Stimulated activated CD8-positive, alpha-beta memory T cell treated with anti-CD3 and anti-CD28 coated beads, Interleukin-2, amount 100 ng/mL, for 48 hours (primary cell): ENCODE measurements around the gene CD302.
"Not testable (repeated sequence)": the region's sequence is repeated elsewhere in the genome, so short reads cannot be mapped to it uniquely, and the experiment has no call there.

Source experiments
- DNase-seq, 2 donors: peaks; one replicate each; pipeline ENCODE4 v3.0.0-alpha.2; 2020; ENCODE audit warnings: low read depth in 2 of 2

Gene CD302

GRCh38 chr2:159793326-159793725 is 4.7 kb downstream of the CD302 start:
- no peak for DNase-seq

DNA sequence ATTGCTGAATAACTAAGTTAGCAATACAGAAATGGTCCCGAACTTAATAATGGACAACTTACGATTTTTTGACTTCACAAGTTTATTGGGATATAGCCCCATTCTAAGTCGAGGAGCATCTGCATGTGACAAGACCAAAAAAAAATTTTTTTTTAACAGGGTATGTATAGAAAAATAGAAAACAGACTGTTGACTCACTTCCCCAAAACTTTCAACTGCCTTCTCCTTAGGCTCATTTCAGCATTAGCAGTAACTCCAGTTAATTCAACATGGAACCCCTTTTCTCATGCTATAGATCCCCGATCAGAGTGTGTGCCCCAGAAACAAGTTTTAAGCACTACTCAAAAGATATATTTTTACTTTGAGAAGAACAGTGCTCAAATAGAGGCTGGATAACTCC is 5.4 kb downstream of the CD302 start:
- no peak for DNase-seq

DNA sequence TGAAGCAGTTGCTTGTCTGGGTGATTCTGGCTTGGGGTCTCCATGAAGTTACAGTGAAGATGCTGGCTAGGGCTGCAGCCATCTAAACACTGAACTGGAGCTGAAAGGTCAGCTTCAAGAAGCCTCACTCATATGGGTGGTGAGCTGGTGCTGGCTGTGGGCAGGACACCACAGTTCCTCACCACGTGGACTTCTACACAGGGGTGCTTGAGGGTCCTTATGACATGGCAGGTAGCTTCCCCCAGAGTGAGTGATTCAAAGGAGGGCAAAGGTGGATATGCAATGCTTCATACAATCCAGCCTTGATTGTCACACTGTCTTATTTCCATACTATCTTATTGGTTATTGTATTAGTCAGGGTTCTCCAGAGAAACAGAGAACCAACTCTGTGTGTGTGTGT is 6.0 kb downstream of the CD302 start:
- DNase-seq = no peak

DNA sequence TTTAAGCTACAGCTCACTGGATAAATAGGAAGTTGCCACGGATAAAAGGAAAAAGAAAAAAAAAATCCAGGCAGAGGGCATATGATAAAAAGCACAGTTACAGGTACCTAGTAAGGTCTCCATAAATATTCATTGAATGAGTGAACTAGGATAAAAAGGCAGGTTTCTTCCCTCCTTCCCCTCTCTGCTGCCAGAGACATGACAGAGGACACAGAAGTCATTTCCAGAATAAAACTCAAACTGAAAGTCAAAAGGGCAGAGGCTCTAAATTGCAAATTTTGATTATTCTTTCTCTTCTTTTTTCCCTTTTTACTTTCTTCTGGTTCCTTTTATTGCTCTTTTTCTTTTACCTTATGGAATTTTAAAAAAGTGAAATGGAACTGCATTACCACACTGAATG is 7.7 kb downstream of the CD302 start:
- no peak for DNase-seq

GRCh38 chr2:159788253-159788652 is 9.8 kb downstream of the CD302 start:
- DNase-seq = no peak

- not testable (repeated sequence) for DNase-seq
Measured at GRCh38 chr2:159787647-159788046, 10.4 kb downstream of the CD302 start.

GRCh38 chr2:159786938-159787337 is 11.1 kb downstream of the CD302 start:
- DNase-seq = no peak

DNA sequence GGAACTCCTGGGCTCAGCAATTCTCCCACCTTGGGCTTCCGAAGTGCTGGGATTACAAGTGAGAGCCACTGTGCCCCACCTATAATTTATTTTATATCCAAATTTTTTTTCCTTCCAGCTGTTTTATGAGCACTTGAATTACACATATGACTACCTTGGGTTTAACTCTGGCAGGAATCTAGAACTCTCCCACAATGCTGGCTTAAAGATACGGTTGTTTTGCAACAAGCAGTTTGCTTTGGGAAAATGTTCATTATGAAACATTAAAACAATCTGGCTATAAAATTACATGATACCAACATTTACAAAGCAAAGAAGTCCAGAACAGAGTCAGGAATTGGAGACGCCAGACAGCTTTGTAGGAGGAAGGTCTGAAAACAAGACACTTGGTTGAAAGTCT is 12.8 kb downstream of the CD302 start:
- DNase-seq = no peak

DNA sequence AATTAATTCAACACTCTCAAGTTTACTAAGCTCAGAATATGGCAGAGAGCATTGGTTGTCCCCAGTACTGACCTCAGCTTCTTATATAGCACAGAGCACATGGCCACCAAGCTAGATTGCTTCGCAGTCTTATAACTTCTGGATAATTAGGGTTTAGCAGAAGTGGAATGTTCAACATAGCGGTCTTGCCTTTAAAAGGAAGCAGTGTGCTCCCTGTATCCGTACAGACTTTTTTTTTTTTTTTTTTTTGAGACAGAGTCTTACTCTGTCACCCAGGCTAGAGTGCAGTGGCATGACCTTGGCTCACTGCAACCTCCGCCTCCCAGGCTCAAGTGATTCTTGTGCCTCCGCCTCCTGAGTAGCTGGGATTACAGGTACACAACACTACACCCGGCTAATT is 13.3 kb downstream of the CD302 start:
- DNase-seq = not testable (repeated sequence)

DNA sequence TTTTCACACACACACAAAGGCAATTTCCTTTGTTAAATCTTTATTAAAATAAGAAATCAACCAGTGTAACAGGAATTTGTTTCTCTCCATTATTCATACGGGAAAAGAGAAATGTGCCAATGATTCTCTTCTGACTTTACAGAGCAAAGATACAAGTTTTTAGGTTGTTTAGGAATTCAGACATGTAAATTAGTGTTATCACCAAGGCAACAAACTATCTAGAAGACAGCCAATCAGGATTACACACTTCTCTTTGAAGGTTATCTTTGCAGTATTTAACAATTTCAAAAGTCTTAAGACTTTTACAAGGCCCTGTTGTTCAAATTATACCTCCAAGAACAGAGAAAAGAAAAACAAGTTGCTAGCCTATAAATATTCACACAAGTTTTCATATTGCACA is 14.5 kb downstream of the CD302 start:
- DNase-seq = no peak

- DNase-seq = no peak
Measured at GRCh38 chr2:159776321-159776720, 21.7 kb downstream of the CD302 start.

- no peak for DNase-seq
Measured at GRCh38 chr2:159775021-159775420, 23.0 kb downstream of the CD302 start.

DNA sequence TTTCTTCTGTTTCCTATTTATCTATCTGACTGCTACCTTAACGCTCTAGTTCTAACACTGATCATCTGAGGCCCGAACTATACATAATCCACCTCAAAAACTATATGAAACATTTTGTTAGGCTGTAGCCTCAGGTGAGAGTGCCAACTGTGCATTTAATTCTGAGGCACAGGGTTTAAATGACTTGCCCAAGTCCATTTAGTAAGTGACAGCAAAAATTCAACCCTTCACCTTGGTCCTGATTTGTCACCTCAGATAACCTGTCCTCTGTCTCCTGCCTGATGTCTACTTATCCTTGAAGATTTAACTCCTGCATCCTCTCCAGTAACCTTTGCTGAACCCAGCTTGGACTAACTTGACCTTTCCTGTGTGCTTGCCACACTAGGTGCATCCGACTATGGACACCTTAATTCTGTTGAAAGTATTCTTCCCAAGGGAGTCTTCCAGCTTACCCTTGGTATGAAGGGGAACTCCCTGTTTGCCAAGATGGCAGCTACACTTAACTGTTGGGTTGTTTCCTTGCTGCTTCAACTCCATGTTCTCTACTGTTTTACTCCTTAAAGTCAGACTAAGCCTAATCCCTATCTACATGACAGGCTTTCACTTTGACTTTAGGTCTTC is 23.5 kb downstream of the CD302 start:
- no peak for DNase-seq

DNA sequence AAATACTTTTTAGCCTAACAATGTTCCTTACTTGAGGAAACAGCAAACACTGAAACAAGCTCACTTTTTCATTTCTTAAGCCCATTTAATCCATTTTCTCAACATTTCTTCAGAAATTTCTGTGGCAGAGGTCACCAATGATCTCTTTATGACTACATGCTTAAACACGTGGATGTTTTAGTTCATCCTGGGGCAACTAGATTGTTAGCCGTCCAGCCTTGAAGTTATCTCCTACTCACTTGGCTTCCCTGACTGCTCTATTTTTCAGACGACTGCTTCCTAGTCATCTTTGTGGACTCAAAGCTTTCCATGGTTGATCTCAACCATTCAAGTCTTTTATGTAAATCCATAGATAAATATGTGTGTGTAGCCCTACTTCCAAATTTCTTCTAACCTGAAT is 24.1 kb downstream of the CD302 start:
- no peak for DNase-seq

DNA sequence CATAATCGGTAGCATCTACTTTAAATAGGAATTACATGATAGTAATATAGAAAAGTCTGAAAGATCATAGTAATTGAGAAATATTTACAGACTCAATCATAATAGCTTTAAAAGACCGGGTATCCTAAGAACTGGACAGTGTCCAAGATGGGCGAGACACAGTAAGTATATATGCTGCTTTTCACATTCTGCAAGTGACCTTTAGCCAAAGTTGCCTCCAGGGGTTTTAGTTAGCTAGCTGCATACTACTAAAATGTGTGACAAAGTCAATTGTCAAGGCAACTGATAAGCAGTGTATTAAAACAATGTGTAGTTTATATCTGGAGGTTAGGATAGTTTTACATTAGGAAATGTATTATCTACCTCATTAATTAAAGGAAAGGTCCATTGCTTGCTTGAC is 24.6 kb downstream of the CD302 start:
- DNase-seq = no peak

DNA sequence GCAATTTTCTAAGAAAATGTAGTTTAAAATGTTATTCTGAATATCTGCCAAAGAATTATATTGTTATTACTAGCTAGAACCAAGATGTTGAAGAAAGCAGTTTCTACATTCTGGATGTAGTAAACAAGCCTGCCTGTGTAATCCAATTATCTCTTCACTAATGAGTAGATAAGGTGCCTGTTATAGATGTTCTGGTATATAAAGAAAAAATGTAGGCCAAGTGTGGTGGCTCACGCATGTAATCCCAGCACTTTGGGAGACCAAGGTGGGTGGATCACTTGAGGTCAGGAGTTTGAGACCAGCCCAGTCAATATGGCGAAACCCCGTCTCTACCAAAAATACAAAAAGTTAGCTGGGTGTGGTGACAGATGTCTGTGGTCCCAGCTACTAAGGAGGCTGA is 28.9 kb downstream of the CD302 start:
- no peak for DNase-seq

DNA sequence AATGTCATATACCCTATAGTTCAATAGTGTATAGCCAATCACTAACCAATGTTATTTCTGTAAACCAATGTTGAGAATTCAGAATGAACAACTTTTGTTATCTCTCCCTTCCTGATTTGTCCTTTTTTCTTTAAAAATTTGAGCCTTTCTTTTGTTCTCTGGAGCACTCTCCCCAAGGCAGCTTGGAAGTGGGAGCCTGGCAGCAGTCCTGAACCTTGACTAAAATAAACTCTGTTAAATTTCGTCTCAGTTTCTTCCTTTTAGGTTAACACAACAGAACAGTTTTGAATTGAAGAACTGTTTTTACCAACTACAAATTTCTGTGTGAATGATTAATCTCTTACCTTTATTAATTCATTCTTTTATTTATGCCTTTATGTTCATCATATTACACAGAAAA is 35.9 kb downstream of the CD302 start:
- DNase-seq = no peak

DNA sequence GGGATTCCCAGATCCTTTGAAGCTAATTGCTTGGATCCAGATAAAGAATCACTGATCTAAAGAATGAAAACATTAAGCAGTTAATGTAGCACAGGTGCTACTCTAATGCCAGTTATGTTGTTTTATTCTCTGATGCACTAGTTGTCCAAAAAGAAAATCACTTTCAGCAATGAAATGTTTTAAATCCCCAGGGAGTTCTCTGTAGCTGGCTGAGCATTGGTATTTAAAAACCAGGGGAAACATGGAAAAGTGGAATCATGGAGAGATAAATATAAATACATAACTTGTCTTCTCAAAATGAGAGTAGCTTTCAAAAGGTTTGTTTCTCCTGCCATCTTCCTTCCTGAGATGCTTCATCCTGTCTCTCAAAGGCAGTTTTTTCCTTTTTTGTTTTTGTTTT is 37.7 kb downstream of the CD302 start:
- no peak for DNase-seq

DNA sequence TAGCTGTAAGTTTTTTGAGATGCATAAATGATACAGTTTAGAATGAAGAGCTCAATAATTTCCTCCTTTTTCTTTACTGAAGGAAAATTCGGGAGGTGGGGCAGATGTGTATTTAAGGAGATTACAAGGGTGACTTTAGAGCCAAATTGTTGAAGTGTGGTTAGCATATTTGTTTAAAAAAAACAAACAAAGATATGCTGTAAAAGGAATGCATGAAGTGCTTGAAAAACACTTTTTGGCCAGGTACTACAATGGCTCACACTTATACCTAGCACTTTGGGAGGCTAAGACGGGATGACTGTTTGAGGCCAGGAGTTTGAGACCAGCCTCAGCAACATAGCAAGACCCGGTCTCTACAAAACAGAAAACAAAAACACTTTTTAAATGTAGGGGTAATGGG is 38.4 kb downstream of the CD302 start:
- no peak for DNase-seq

- DNase-seq = no peak
Measured at GRCh38 chr2:159758686-159759085, 39.3 kb downstream of the CD302 start.

GRCh38 chr2:159758239-159758638 is 39.8 kb downstream of the CD302 start:
- no peak for DNase-seq

- DNase-seq = no peak
Measured at GRCh38 chr2:159755788-159756187, 42.2 kb downstream of the CD302 start.

DNA sequence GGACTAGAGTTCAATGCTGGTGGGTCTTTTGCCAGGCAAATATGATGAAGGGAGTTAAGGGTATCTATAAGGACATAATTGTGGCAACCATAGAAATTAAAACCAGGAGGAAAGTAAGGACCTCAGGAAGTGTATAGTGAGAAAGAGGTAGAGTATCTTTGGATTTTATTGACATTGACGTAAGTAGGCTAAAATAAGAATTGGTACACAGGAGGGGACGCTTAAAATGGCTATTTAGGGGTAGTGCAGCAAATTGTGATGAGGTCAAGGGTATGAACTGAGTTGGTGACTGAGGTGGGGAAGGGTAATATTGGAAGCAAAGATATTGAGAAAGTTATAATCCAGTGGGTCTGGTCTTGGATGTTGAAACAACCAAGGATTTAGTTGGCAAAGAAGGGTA is 43.0 kb downstream of the CD302 start:
- no peak for DNase-seq

- DNase-seq = no peak
Measured at GRCh38 chr2:159753797-159754196, 44.2 kb downstream of the CD302 start.

DNA sequence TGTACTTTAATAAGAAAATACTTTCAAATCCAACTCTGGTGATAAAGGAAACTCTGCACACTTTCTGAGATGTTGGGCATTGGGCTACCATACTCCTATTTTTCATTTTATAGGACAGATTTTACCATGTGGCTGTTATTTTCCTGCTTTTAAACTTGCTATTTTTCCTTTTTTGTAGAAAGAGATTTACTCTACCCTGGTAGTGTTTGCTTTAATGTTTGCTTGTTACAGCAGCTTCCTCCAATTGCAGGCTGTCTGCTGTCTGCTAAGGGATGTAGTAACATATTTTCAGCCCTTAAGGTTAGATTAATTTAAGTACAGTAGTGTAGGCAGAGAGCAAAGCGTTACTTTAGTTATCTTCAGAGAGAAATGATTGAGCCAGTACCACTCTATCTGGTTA is 47.1 kb downstream of the CD302 start:
- DNase-seq = no peak
